Endothelial cell of umbilical vein (primary cell): ENCODE results near the gene CDC37L1. TPM values are rescaled to one million over a fixed set of nuclear protein-coding genes. Genes with fewer than 3 reads are reported as not detected.

ENCODE experiments used
- BruUV-seq: library from RNA; stranded (reverse); fragments of 400-500 nt; replicated peaks from 2 replicates; lab custom pipeline; 2021; lab: Mats Ljungman, UMichigan
- CTCF ChIA-PET: fragments of 300-600, 350-600 bp; sonication (Branson Sonifier 250); formaldehyde crosslinking; loops from one replicate; lab custom pipeline; 2021; ENCODE audit warnings: antibody characterized with exemption, inconsistent platforms; lab: Charles Lee
- POLR2A ChIA-PET: fragments of 300-600, 350-600 bp; sonication (Branson Sonifier 250); formaldehyde crosslinking; loops from one replicate; lab custom pipeline; 2021; ENCODE audit warnings: antibody characterized with exemption, inconsistent platforms; lab: Charles Lee
- DNase-seq: peaks from one replicate; pipeline ENCODE4 v3.0.0-alpha.2; 2011; ENCODE audit warnings: low read depth, low spot score
- FAIRE-seq: peaks from 2 replicates; lab custom pipeline; 2011; peaks lifted over from hg19 to GRCh38; lab: Jason Lieb, UNC
- H2AFZ ChIP-seq: 2 replicates; pipeline ENCODE4 v1.6.0; 2012; ENCODE audit warnings: low read depth, low read length, control low read depth, inconsistent platforms
- H3K27ac ChIP-seq: 2 replicates; pipeline ENCODE4 v1.5.1; 2011; ENCODE audit warnings: low read depth, mild to moderate bottlenecking, control low read depth, low read length, moderate library complexity; ENCODE audit not compliant: insufficient read depth
- H3K27me3 ChIP-seq, 2 experiments: 2 replicates each; pipeline versions ENCODE4 v1.6.0 to v1.6.1; 2011; ENCODE audit warnings: low read length in 2 of 2, mixed read lengths in 1 of 2; ENCODE audit not compliant: control insufficient read depth in 2 of 2, insufficient read depth in 2 of 2
- H3K36me3 ChIP-seq, 2 experiments: 2 replicates in 1 of 2; 3 replicates in 1 of 2; pipeline ENCODE4 v1.5.1; 2011; ENCODE audit warnings: low read length in 2 of 2, mild to moderate bottlenecking in 1 of 2, moderate library complexity in 1 of 2; ENCODE audit not compliant: control insufficient read depth in 2 of 2, insufficient read depth in 2 of 2; ENCODE audit errors: extremely low read depth in 1 of 2
- H3K4me1 ChIP-seq: 3 replicates; pipeline ENCODE4 v1.5.1; 2011; ENCODE audit warnings: mild to moderate bottlenecking, low read length; ENCODE audit not compliant: control insufficient read depth, insufficient read depth; ENCODE audit errors: extremely low read depth
- H3K4me2 ChIP-seq: 2 replicates; pipeline ENCODE4 v1.6.1; 2011; ENCODE audit warnings: low read length, control low read depth, mixed read lengths; ENCODE audit not compliant: insufficient read depth
- H3K4me3 ChIP-seq, 3 experiments: fragments of 200-600 bp in 1 of 3; sonication (generic), shearing (Covaris generic) in 1 of 3; replicated peaks in 1 of 3; 2 replicates each; pipeline ENCODE4 v1.5.1; 2011 to 2016; ENCODE audit warnings: control low read depth in 3 of 3, low read length in 3 of 3, mild to moderate bottlenecking in 2 of 3, inconsistent platforms in 1 of 3, low read depth in 1 of 3, moderate library complexity in 1 of 3; ENCODE audit not compliant: insufficient read depth in 1 of 3
- H3K79me2 ChIP-seq: 2 replicates; pipeline ENCODE4 v1.6.0; 2012; ENCODE audit warnings: low read length, inconsistent platforms; ENCODE audit not compliant: control insufficient read depth, insufficient read depth
- H3K9ac ChIP-seq: replicated peaks from 2 replicates; pipeline ENCODE3; 2011; ENCODE audit warnings: low read length, control low read depth; ENCODE audit not compliant: insufficient read depth; ENCODE audit errors: extremely low read depth
- H3K9me1 ChIP-seq: replicated peaks from 3 replicates; pipeline ENCODE4 v1.6.0; 2011; ENCODE audit warnings: mild to moderate bottlenecking, low read length; ENCODE audit not compliant: control insufficient read depth, insufficient read depth; ENCODE audit errors: extremely low read depth
- H3K9me3 ChIP-seq: replicated peaks from 2 replicates; pipeline ENCODE4 v1.5.1; 2012; ENCODE audit warnings: low read length, inconsistent platforms; ENCODE audit not compliant: control insufficient read depth, insufficient read depth
- H4K20me1 ChIP-seq: replicated peaks from 2 replicates; pipeline ENCODE3; 2011; ENCODE audit warnings: mild to moderate bottlenecking, low read length; ENCODE audit not compliant: control insufficient read depth, insufficient read depth; ENCODE audit errors: extremely low read depth
- EZH2 ChIP-seq: IDR thresholded peaks from 2 replicates; pipeline ENCODE4 v1.6.1; 2012; ENCODE audit warnings: borderline replicate concordance, low read depth, mild to moderate bottlenecking, moderate library complexity, low read length, inconsistent platforms; ENCODE audit not compliant: severe bottlenecking
- FOS ChIP-seq: IDR thresholded peaks from 2 replicates; pipeline ENCODE4 v1.6.1; 2011; ENCODE audit warnings: mild to moderate bottlenecking, low read length, moderate library complexity, borderline replicate concordance; ENCODE audit not compliant: insufficient read depth
- GATA2 ChIP-seq: IDR thresholded peaks from 2 replicates; pipeline ENCODE4 v1.7.0; 2011; ENCODE audit warnings: low read depth, mild to moderate bottlenecking, moderate library complexity, mixed read lengths, low read length; ENCODE audit not compliant: insufficient read length, insufficient read depth
- JUN ChIP-seq: IDR thresholded peaks from 2 replicates; pipeline ENCODE4 v1.6.1; 2011; ENCODE audit warnings: borderline replicate concordance, low read depth; ENCODE audit not compliant: insufficient read length, insufficient read depth
- MAX ChIP-seq: IDR thresholded peaks from 2 replicates; pipeline ENCODE4 v1.6.1; 2011; ENCODE audit not compliant: insufficient read depth, insufficient read length
- MYC ChIP-seq: IDR thresholded peaks from one replicate; pipeline ENCODE4 v1.6.1; 2011; ENCODE audit warnings: mild to moderate bottlenecking, low read depth, low read length
- POLR2A ChIP-seq: IDR thresholded peaks from 2 replicates; pipeline ENCODE4 v1.6.1; 2012; ENCODE audit warnings: low read depth, mild to moderate bottlenecking, control low read depth, low read length
- POLR2AphosphoS5 ChIP-seq: IDR thresholded peaks from 2 replicates; pipeline ENCODE4 v1.6.1; 2012; ENCODE audit warnings: low read depth, mild to moderate bottlenecking, control low read depth, low read length, moderate library complexity; ENCODE audit not compliant: insufficient read depth
- dilution Hi-C: fragments of 300-500 bp; cut with MboI; formaldehyde crosslinking; loops from one replicate; pipeline ENCODE4 v1.15.0; 2019; ENCODE audit warnings: low sequenced_read_pairs; ENCODE audit not compliant: extremely low pct_ligation_motif_present
- intact Hi-C: fragments of 100-400 bp; cut with micrococcal nuclease; formaldehyde crosslinking; loops from one replicate; pipeline ENCODE4 v1.10.0; 2022
- polyA plus RNA-seq, 4 experiments: library from polyadenylated mRNA; depleted of rRNA in 3 of 4; stranded (reverse) in 3 of 4; unstranded in 1 of 4; fragments of >200 nt; gene quantifications; 2 replicates each; pipeline versions ENCODE4 v1.2.1 to v1.2.3, GENCODE V29; 2011 to 2012; ENCODE audit warnings: missing spikeins in 1 of 4
- total RNA-seq: library from RNA; stranded (reverse); gene quantifications from 2 replicates; pipeline ENCODE4 v1.2.3, GENCODE V29; 2021
- TF ChIP-seq, protein P1 (sequence below), 2 donors: IDR thresholded peaks; 1 replicate in 1 of 2; 2 replicates in 1 of 2; pipeline ENCODE4 v1.5.1; 2011; ENCODE audit warnings: low read length in 2 of 2, mild to moderate bottlenecking in 2 of 2, moderate library complexity in 2 of 2, control low read depth in 1 of 2, inconsistent platforms in 1 of 2, low read depth in 1 of 2; ENCODE audit not compliant: insufficient read depth in 1 of 2; ENCODE audit errors: extremely low read depth in 1 of 2

Gene CDC37L1
- total and polyA plus RNA-seq, 2 donors (not counting 3 experiments of a cell fraction or from before 2014, with no cell fraction given): 2.6 to 6.8 TPM

DNA sequence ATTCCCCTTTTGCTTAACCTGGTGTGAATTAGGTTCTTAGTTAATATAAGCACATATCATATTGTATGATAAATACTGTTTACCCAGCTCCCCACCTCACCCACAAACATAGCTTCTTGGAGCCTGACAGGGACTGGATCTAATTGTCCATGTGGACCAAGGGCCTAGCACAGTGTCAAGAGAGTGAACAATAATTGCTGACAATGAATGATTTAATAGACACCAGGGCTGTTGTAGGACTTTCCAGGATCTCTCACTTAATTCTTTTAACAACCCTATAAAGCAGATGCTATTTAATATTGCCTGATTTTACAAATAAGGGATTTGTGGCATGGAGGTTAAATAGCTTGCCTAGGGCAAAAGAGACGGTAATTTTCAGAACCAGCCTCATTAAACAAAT lies 36.8 kb downstream of the CDC37L1 start:
- H3K4me1 ChIP-seq: no peaks in the 10 kb centered on the region
- ChIA-PET CTCF (interaction anchor here (1.5 kb wide), 1 partner anchor 47 kb away, joined by 4 read pairs; no protein-coding TSS in a partner anchor), POLR2A (no interaction called here)
- H3K4me3 ChIP-seq: no peak overlapping the region
- no peaks in the 10 kb centered on the region for H3K9me1 ChIP-seq
- H4K20me1 ChIP-seq: no peaks in the 10 kb centered on the region
- intact Hi-C loops (no loop called here), dilution Hi-C loops (no loop called here)
- H3K4me2 ChIP-seq: no peak overlapping the region
- FAIRE-seq (no peak), DNase-seq (no peak)
- no TSS peak for BruUV-seq
- no peaks in the 10 kb centered on the region for H3K9me3 ChIP-seq
- TF ChIP-seq POLR2A (no peak), GATA2 (no peak), MAX (no peak), JUN (no peak), POLR2AphosphoS5 (no peak), FOS (no peak), MYC (no peak), EZH2 (no peak)
- TF ChIP-seq, protein P1, sequence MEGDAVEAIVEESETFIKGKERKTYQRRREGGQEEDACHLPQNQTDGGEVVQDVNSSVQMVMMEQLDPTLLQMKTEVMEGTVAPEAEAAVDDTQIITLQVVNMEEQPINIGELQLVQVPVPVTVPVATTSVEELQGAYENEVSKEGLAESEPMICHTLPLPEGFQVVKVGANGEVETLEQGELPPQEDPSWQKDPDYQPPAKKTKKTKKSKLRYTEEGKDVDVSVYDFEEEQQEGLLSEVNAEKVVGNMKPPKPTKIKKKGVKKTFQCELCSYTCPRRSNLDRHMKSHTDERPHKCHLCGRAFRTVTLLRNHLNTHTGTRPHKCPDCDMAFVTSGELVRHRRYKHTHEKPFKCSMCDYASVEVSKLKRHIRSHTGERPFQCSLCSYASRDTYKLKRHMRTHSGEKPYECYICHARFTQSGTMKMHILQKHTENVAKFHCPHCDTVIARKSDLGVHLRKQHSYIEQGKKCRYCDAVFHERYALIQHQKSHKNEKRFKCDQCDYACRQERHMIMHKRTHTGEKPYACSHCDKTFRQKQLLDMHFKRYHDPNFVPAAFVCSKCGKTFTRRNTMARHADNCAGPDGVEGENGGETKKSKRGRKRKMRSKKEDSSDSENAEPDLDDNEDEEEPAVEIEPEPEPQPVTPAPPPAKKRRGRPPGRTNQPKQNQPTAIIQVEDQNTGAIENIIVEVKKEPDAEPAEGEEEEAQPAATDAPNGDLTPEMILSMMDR (IDR thresholded peaks at IDR 0.05; ENCODE audit: extremely low read depth in 1 of 2, insufficient read depth in 1 of 2, low read depth in 1 of 2, low read length in 2 of 2): no peak
- no peaks in the 10 kb centered on the region for H3K27me3 ChIP-seq
- H3K9ac ChIP-seq: no peak overlapping the region
- H3K36me3 ChIP-seq: peaks cover 9 to 11% of the 10 kb centered on the region in 2 experiments
- no peak overlapping the region for H3K27ac ChIP-seq
- no peak overlapping the region for H2AFZ ChIP-seq
- H3K79me2 ChIP-seq: no peaks in the 10 kb centered on the region
